ENCODE results near the gene TMEM178A.

Gene TMEM178A

GRCh38 chr2:39682066-39682692, 16.5 kb downstream of the TMEM178A start:
- no peak for DNase-seq

- DNase-seq: no peak
Measured at GRCh38 chr2:39683022-39683699, 17.4 kb downstream of the TMEM178A start.

- DNase-seq: no peak
Measured at GRCh38 chr2:39684464-39684863, 18.7 kb downstream of the TMEM178A start.

GRCh38 chr2:39685126-39685525, 19.4 kb downstream of the TMEM178A start:
- peak; percentile 46 for DNase-seq

- no peak for DNase-seq
Measured at GRCh38 chr2:39686456-39686855, 20.7 kb downstream of the TMEM178A start.

GRCh38 chr2:39688181-39688580, 22.5 kb downstream of the TMEM178A start:
- no peak for DNase-seq

GRCh38 chr2:39689272-39689841, 23.6 kb downstream of the TMEM178A start:
- no peak for DNase-seq

GRCh38 chr2:39689876-39690275, 24.2 kb downstream of the TMEM178A start:
- DNase-seq: no peak

GRCh38 chr2:39693245-39693644, 27.5 kb downstream of the TMEM178A start:
- DNase-seq: no peak

GRCh38 chr2:39696101-39696553, 30.4 kb downstream of the TMEM178A start:
- no peak for DNase-seq

GRCh38 chr2:39696838-39697237, 31.1 kb downstream of the TMEM178A start:
- peak; percentile 20 for DNase-seq

- DNase-seq: no peak
Measured at GRCh38 chr2:39697454-39697853, 31.7 kb downstream of the TMEM178A start.

- no peak for DNase-seq
Measured at GRCh38 chr2:39701137-39701536, 35.4 kb downstream of the TMEM178A start.

GRCh38 chr2:39703181-39703872, 37.6 kb downstream of the TMEM178A start:
- no peak for DNase-seq

- DNase-seq: no peak
Measured at GRCh38 chr2:39704540-39704939, 38.8 kb downstream of the TMEM178A start.

GRCh38 chr2:39705638-39706037, 39.9 kb downstream of the TMEM178A start:
- DNase-seq: no peak

GRCh38 chr2:39706312-39706711, 40.6 kb downstream of the TMEM178A start:
- DNase-seq: peak; percentile 7

- no peak for DNase-seq
Measured at GRCh38 chr2:39706945-39707344, 41.2 kb downstream of the TMEM178A start.

- no peak for DNase-seq
Measured at GRCh38 chr2:39708003-39708402, 42.3 kb downstream of the TMEM178A start.

- DNase-seq: no peak
Measured at GRCh38 chr2:39710807-39711206, 45.1 kb downstream of the TMEM178A start.

GRCh38 chr2:39712953-39713352, 47.2 kb downstream of the TMEM178A start:
- no peak for DNase-seq

- no peak for DNase-seq
Measured at GRCh38 chr2:39715095-39715494, 49.4 kb downstream of the TMEM178A start.

- DNase-seq: no peak
Measured at GRCh38 chr2:39715822-39716221, 50.1 kb downstream of the TMEM178A start.

GRCh38 chr2:39717067-39717466, 51.4 kb downstream of the TMEM178A start:
- no peak for DNase-seq

All from MV-4-11 (cell line).